Spleen (tissue), 11 donors: ENCODE results near the gene IRGQ. TPM values are rescaled to one million over a fixed set of nuclear protein-coding genes. Genes with fewer than 3 reads are reported as not detected.

Source experiments
- DNase-seq: peaks from one replicate; pipeline ENCODE4 v3.0.0-alpha.2; 2020
- H3K27ac ChIP-seq, 8 donors: fragments of 200-600 bp; sonication (generic) in 7 of 8; 1 replicate in 4 of 8; 2 replicates in 4 of 8; pipeline versions ENCODE4 v1.5.0 to v1.8.0; 2016 to 2021; ENCODE audit warnings: inconsistent platforms in 4 of 8, mild to moderate bottlenecking in 4 of 8, moderate library complexity in 1 of 8
- H3K27me3 ChIP-seq, 7 donors: fragments of 200-600 bp; sonication (generic) in 6 of 7; replicated peaks in 1 of 7; 1 replicate in 4 of 7; 2 replicates in 3 of 7; pipeline versions ENCODE4 v1.5.0 to v1.8.0; 2016 to 2021; ENCODE audit warnings: inconsistent platforms in 3 of 7, mild to moderate bottlenecking in 1 of 7
- H3K36me3 ChIP-seq, 6 donors: fragments of 200-600 bp; sonication (generic) in 5 of 6; 1 replicate in 4 of 6; 2 replicates in 2 of 6; pipeline versions ENCODE4 v1.5.0 to v1.8.0; 2016 to 2021; ENCODE audit warnings: inconsistent platforms in 2 of 6
- H3K4me1 ChIP-seq, 6 donors: fragments of 200-600 bp; sonication (generic) in 5 of 6; 1 replicate in 3 of 6; 2 replicates in 3 of 6; pipeline versions ENCODE4 v1.5.0 to v1.8.0; 2016 to 2021; ENCODE audit warnings: inconsistent platforms in 3 of 6
- H3K4me3 ChIP-seq, 8 donors: fragments of 200-600 bp; sonication (generic) in 7 of 8; 1 replicate in 4 of 8; 2 replicates in 4 of 8; pipeline versions ENCODE4 v1.5.0 to v1.8.0; 2016 to 2021; ENCODE audit warnings: inconsistent platforms in 4 of 8, mild to moderate bottlenecking in 4 of 8, moderate library complexity in 2 of 8
- H3K9me3 ChIP-seq, 8 donors: fragments of 200-600 bp; sonication (generic) in 7 of 8; 1 replicate in 4 of 8; 2 replicates in 4 of 8; pipeline versions ENCODE4 v1.5.0 to v1.8.0; 2016 to 2021; ENCODE audit warnings: inconsistent platforms in 4 of 8
- CTCF ChIP-seq, 11 experiments: fragments of 200-600 bp in 7 of 11; fragments of 450-650 bp in 4 of 11; sonication (generic) in 4 of 11; IDR thresholded peaks in 8 of 11; conservative IDR thresholded peaks in 3 of 11; 1 replicate in 7 of 11; 2 replicates in 4 of 11; pipeline versions ENCODE4 v1.4.0 to v1.8.0; 2016 to 2021; ENCODE audit warnings: antibody characterized with exemption in 11 of 11, inconsistent platforms in 4 of 11, mild to moderate bottlenecking in 1 of 11
- POLR2A ChIP-seq, 3 donors: fragments of 450-650 bp; IDR thresholded peaks; one replicate each; pipeline ENCODE4 v1.5.1; 2017; ENCODE audit warnings: antibody characterized with exemption in 3 of 3, mild to moderate bottlenecking in 1 of 3
- POLR2AphosphoS5 ChIP-seq, 3 donors: sonication (generic); formaldehyde crosslinking; IDR thresholded peaks; one replicate each; pipeline ENCODE4 v1.5.1; 2017; ENCODE audit warnings: antibody characterized with exemption in 3 of 3
- WGBS, 5 donors: extraction: QIAGEN DNeasy Blood & Tissue Kit in 3 of 5; methylation state at CpG; one replicate each; pipeline versions ENCODE4 v1.1.5 to v1.1.7; 2013 to 2018; 5-methylcytosine and 5-hydroxymethylcytosine counted together
- intact Hi-C: fragments of 100-400 bp; cut with DNase I; formaldehyde crosslinking; loops from one replicate; pipeline ENCODE4 v1.15.0; 2023; ENCODE audit warnings: low total_unique reads
- polyA plus RNA-seq, 3 donors: library from polyadenylated mRNA; stranded (reverse); fragments of 200-250 nt; gene quantifications; one replicate each; pipeline ENCODE4 v1.2.1, GENCODE V29; 2013
- total RNA-seq, 7 donors: library from RNA; depleted of rRNA in 3 of 7; stranded (reverse); fragments of >200 nt in 3 of 7; fragmentation: NEBNext Ultra II Directional in 4 of 7; extraction: Animal tissue kit (Norgen Biotek cat#: 25700) in 4 of 7; gene quantifications; one replicate each; pipeline versions ENCODE4 v1.1.0 to v1.2.1, GENCODE V29; 2016 to 2021
- donor health status: healthy with polysubstance abuse.
- donor health status: DM: no; HTN: no; CAD: no; lungs with moderate emphysema.
- donor health status: DM: no; HTN: no; CAD: no.
- donor health status: Bipolar disorder and iron deficiency.
- donor health status: healthy.
- donor health status: DM: no; HTN: no; CAD: no.
- donor health status: DM: yes; HTN: yes; CAD: no.

IRGQ gene
- total and polyA plus RNA-seq, 10 donors = 3.1 to 25.9 (median 17.6) TPM

- Histone ChIP-seq H3K9me3 (no peaks in the 10 kb centered on the region), H3K36me3 (peaks cover 0 to 50% (median 9%) of the 10 kb centered on the region in 6 donors), H3K4me3 (no peak overlapping the region), H3K4me1 (peaks cover 8 to 49% (median 23%) of the 10 kb centered on the region in 6 donors), H3K27me3 (no peaks in the 10 kb centered on the region), H3K27ac (no peak overlapping the region)
- no peak for TF ChIP-seq POLR2A (IDR thresholded peaks at IDR 0.05)
- TF ChIP-seq CTCF (IDR thresholded peaks at IDR 0.05 in 8 of 11, conservative IDR thresholded peaks at IDR 0.05 in 3 of 11) = no peak
- TF ChIP-seq POLR2AphosphoS5 (IDR thresholded peaks at IDR 0.05) = no peak
- 61 to 94% (median 83%) methylated on average over 2 of the region's 2 CpGs for WGBS, 5 donors
- intact Hi-C loops = loop anchor here (10.0 kb wide), 1 partner anchor 52 kb away; the partner anchor contains the start of gene ZNF575
- no peak for DNase-seq
Measured at GRCh38 chr19:43586346-43586745, 9.6 kb downstream of the IRGQ start.

GRCh38 chr19:43584484-43584883, 11.4 kb downstream of the IRGQ start:
- no peak for DNase-seq
- Histone ChIP-seq H3K27ac (peak overlapping the region in 7 of 8 donors; percentile 37 to 70 (median 59)), H3K27me3 (no peaks in the 10 kb centered on the region), H3K36me3 (peaks cover 0 to 35% (median 2%) of the 10 kb centered on the region in 6 donors), H3K9me3 (no peaks in the 10 kb centered on the region), H3K4me1 (peaks cover 4 to 56% (median 36%) of the 10 kb centered on the region in 6 donors), H3K4me3 (no peak overlapping the region)
- 93 to 100% (median 100%) methylated on average over 1 of the region's 1 CpG for WGBS, 5 donors
- intact Hi-C loops = loop anchor here (10.0 kb wide), 1 partner anchor 50 kb away; the partner anchor contains the start of gene ZNF575
- no peak for TF ChIP-seq POLR2AphosphoS5 (IDR thresholded peaks at IDR 0.05)
- TF ChIP-seq POLR2A (IDR thresholded peaks at IDR 0.05) = no peak
- no peak for TF ChIP-seq CTCF (IDR thresholded peaks at IDR 0.05 in 8 of 11, conservative IDR thresholded peaks at IDR 0.05 in 3 of 11)

GRCh38 chr19:43582495-43582894, 13.4 kb downstream of the IRGQ start:
- TF ChIP-seq POLR2A (IDR thresholded peaks at IDR 0.05) (no peak), CTCF (IDR thresholded peaks at IDR 0.05 in 8 of 11, conservative IDR thresholded peaks at IDR 0.05 in 3 of 11) (no peak), POLR2AphosphoS5 (IDR thresholded peaks at IDR 0.05) (no peak)
- no peak for DNase-seq
- Histone ChIP-seq H3K36me3 (peaks cover 0 to 20% (median 0%) of the 10 kb centered on the region in 6 donors), H3K27me3 (no peaks in the 10 kb centered on the region), H3K9me3 (no peaks in the 10 kb centered on the region), H3K4me1 (peaks cover 4 to 60% (median 36%) of the 10 kb centered on the region in 6 donors), H3K4me3 (no peak overlapping the region), H3K27ac (no peak overlapping the region)
- 80 to 87% (median 84%) methylated on average over 2 of the region's 2 CpGs for WGBS, 5 donors
- intact Hi-C loops = loop anchor here (10.0 kb wide), 1 partner anchor 48 kb away; the partner anchor contains the start of gene ZNF575

GRCh38 chr19:43581467-43581866, 14.5 kb downstream of the IRGQ start:
- no peak for DNase-seq
- Histone ChIP-seq H3K27ac (peak overlapping the region in 5 of 8 donors; percentile 29 to 81 (median 72)), H3K9me3 (no peaks in the 10 kb centered on the region), H3K27me3 (no peaks in the 10 kb centered on the region), H3K4me3 (peak overlapping the region in 4 of 8 donors; percentile 34 to 64 (median 46)), H3K36me3 (peaks cover 0 to 9% (median 0%) of the 10 kb centered on the region in 6 donors), H3K4me1 (peaks cover 4 to 62% (median 36%) of the 10 kb centered on the region in 6 donors)
- no peak for TF ChIP-seq POLR2AphosphoS5 (IDR thresholded peaks at IDR 0.05)
- 51 to 73% (median 69%) methylated on average over 7 of the region's 7 CpGs for WGBS, 5 donors
- intact Hi-C loops = loop anchor here (10.0 kb wide), 1 partner anchor 47 kb away; the partner anchor contains the start of gene ZNF575
